ENCODE results near the gene EXOC4. TPM values are rescaled to one million over a fixed set of nuclear protein-coding genes. Genes with fewer than 3 reads are reported as not detected.

EXOC4 gene
- total RNA-seq, 2 donors from 2014 or later, result 106 to 115 TPM

DNA sequence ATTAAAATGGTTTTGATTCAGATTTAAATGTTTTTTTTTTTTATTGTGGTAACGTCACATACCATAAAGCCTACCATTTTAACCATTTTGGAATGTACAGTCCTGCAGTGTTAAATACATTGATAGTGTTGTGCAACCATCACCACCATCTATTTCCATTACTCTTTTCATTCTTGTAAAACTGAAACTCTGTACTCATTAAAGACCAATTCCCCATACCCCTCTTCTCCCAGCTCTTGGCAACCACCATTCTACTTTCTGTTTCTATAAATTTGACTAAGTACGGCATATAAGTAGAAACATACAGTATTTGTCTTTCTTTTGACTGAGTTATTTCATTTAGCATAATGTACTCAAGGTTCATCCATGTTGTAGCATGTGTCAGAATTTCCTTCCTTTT is 96.2 kb downstream of the EXOC4 start:
- peaks cover 19% of the 10 kb centered on the region for H3K36me3 Mint-ChIP-seq (ENCODE audit: low read depth)

DNA sequence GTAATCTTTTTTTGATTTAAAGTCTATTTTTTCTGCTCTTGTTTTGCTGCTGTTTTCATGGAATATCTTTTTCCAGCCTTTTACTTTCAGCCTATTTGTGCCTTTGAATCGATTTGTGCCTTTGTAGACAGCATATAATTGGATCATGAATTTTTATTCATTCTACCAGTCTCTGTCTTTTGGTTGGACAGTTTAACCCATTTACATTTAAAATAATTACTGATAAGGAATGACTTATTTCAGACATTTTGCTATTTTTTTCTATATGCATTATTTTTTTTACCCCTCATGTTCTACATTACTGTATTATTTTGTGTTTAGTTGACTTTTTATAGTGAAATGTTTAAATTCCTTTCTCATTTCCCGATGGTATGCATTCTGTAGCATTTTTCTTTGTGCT is 99.6 kb downstream of the EXOC4 start:
- no peaks in the 10 kb centered on the region for H3K27me3 ChIP-seq (ENCODE audit: control insufficient read depth, insufficient read depth, low read length, poor library complexity, severe bottlenecking)
- Mint-ChIP-seq H3K36me3 (ENCODE audit: low read depth) (peaks cover 22% of the 10 kb centered on the region), H3K4me1 (peaks cover 5% of the 10 kb centered on the region), H3K4me3 (no peak overlapping the region), H3K27ac (no peak overlapping the region), H3K9me3 (peaks cover 25% of the 10 kb centered on the region), H3K27me3 (ENCODE audit: insufficient read depth) (no peaks in the 10 kb centered on the region)
- DNase-seq, result no peak
- no peak overlapping the region for H3K9ac ChIP-seq (ENCODE audit: extremely low read depth, low read length, poor library complexity, severe bottlenecking)
- H3K4me1 ChIP-seq (ENCODE audit: control insufficient read depth, insufficient read depth, low read length), result no peaks in the 10 kb centered on the region
- no peak overlapping the region for H3K4me3 ChIP-seq (ENCODE audit: low read length)
- H3K27ac ChIP-seq (ENCODE audit: low read depth, low read length), result no peak overlapping the region
- H3K36me3 ChIP-seq (ENCODE audit: control insufficient read depth, insufficient read depth, low read length), result peaks cover 6% of the 10 kb centered on the region
- WGBS, 2 experiments (ENCODE audit: insufficient coverage in 1 of 2, insufficient read length in 1 of 2), result 91 to 100% methylated on average over 1 to 2 of the region's 2 CpGs
- TF ChIP-seq CTCF (conservative IDR thresholded peaks at IDR 0.05), result no peak
- H3K9me3 ChIP-seq (ENCODE audit: control insufficient read depth, low read length), result peaks cover 23% of the 10 kb centered on the region

More for the DNA sequence above, 96.2 kb downstream of the EXOC4 start:
- no peak for TF ChIP-seq CTCF (conservative IDR thresholded peaks at IDR 0.05)
- Histone ChIP-seq H3K4me1 (ENCODE audit: control insufficient read depth, insufficient read depth, low read length) (peaks cover 7% of the 10 kb centered on the region), H3K9me3 (ENCODE audit: control insufficient read depth, low read length) (peaks cover 23% of the 10 kb centered on the region), H3K27me3 (ENCODE audit: control insufficient read depth, insufficient read depth, low read length, poor library complexity, severe bottlenecking) (no peaks in the 10 kb centered on the region), H3K27ac (ENCODE audit: low read depth, low read length) (no peak overlapping the region), H3K36me3 (ENCODE audit: control insufficient read depth, insufficient read depth, low read length) (no peaks in the 10 kb centered on the region), H3K4me3 (ENCODE audit: low read length) (no peak overlapping the region), H3K9ac (ENCODE audit: extremely low read depth, low read length, poor library complexity, severe bottlenecking) (no peak overlapping the region)
- Mint-ChIP-seq H3K9me3 (peaks cover 24% of the 10 kb centered on the region), H3K27ac (no peak overlapping the region), H3K4me3 (no peak overlapping the region), H3K4me1 (peaks cover 21% of the 10 kb centered on the region), H3K27me3 (ENCODE audit: insufficient read depth) (no peaks in the 10 kb centered on the region)
- 93% methylated on average over 2 of the region's 2 CpGs; no CpG with 5 or more reads in 1 of the 2 experiments for WGBS, 2 experiments (ENCODE audit: insufficient coverage in 1 of 2, insufficient read length in 1 of 2)
- DNase-seq, result no peak

DNA sequence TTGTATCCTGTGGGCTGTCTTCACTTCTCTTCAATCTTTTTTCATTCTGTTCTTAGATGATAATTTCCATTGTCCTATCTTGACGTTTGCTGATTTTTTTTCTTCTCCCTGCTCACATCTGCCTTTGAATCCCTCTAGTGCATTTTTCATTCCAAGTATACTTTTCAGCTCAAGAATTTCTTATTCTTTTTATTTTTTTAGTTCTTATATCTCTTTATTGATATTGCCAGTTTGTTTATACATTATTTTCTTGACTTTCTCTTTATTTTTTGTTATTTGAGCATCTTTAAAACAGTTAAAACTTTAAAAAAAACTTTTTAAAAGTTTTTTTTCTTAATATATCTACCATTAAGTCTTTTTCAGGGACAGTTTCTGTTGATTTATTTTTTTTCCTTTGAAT is 100.9 kb downstream of the EXOC4 start:
- H3K27me3 ChIP-seq (ENCODE audit: control insufficient read depth, insufficient read depth, low read length, poor library complexity, severe bottlenecking), result no peaks in the 10 kb centered on the region
- no peak for DNase-seq
- peaks cover 5% of the 10 kb centered on the region for H3K4me1 Mint-ChIP-seq
- H3K9me3 ChIP-seq (ENCODE audit: control insufficient read depth, low read length), result peaks cover 23% of the 10 kb centered on the region
- no peak overlapping the region for H3K4me3 Mint-ChIP-seq
- no peak for TF ChIP-seq CTCF (conservative IDR thresholded peaks at IDR 0.05)
- H3K9me3 Mint-ChIP-seq, result peaks cover 25% of the 10 kb centered on the region
- no peaks in the 10 kb centered on the region for H3K27me3 Mint-ChIP-seq (ENCODE audit: insufficient read depth)
- peaks cover 6% of the 10 kb centered on the region for H3K36me3 ChIP-seq (ENCODE audit: control insufficient read depth, insufficient read depth, low read length)
- no peak overlapping the region for H3K9ac ChIP-seq (ENCODE audit: extremely low read depth, low read length, poor library complexity, severe bottlenecking)
- 88 to 98% methylated on average over 1 of the region's 1 CpG for WGBS, 2 experiments (ENCODE audit: insufficient coverage in 1 of 2, insufficient read length in 1 of 2)
- H3K27ac Mint-ChIP-seq, result no peak overlapping the region
- peak overlapping the region; percentile 0 for H3K4me3 ChIP-seq (ENCODE audit: low read length)
- no peaks in the 10 kb centered on the region for H3K4me1 ChIP-seq (ENCODE audit: control insufficient read depth, insufficient read depth, low read length)
- H3K36me3 Mint-ChIP-seq (ENCODE audit: low read depth), result peaks cover 22% of the 10 kb centered on the region
- no peak overlapping the region for H3K27ac ChIP-seq (ENCODE audit: low read depth, low read length)
